Stomach (tissue), 9 donors: ENCODE results near the gene MRPL17. TPM values are rescaled to one million over a fixed set of nuclear protein-coding genes. Genes with fewer than 3 reads are reported as not detected.
"Not testable (repeated sequence)": the region's sequence is repeated elsewhere in the genome, so short reads cannot be mapped to it uniquely, and the experiment has no call there.

Source experiments
- DNase-seq, 2 donors: peaks; one replicate each; pipeline versions ENCODE4 v3.0.0 to v3.0.0-alpha.2; 2013 to 2019
- H3K27ac ChIP-seq, 5 donors: fragments of 200-600 bp in 4 of 5; sonication (generic) in 4 of 5; one replicate each; pipeline ENCODE4 v1.5.1; 2013 to 2019; ENCODE audit warnings: mild to moderate bottlenecking in 1 of 5, moderate library complexity in 1 of 5
- H3K27me3 ChIP-seq, 3 donors: fragments of 200-600 bp; sonication (generic); one replicate each; pipeline ENCODE4 v1.5.1; 2017 to 2019; ENCODE audit warnings: mixed run types in 1 of 3
- H3K36me3 ChIP-seq, 4 donors: fragments of 200-600 bp; sonication (generic); 1 replicate in 3 of 4; 2 replicates in 1 of 4; pipeline ENCODE4 v1.5.1; 2016 to 2019
- H3K4me1 ChIP-seq, 4 donors: fragments of 200-600 bp; sonication (generic); one replicate each; pipeline ENCODE4 v1.5.1; 2016 to 2019
- H3K4me3 ChIP-seq, 4 donors: fragments of 200-600 bp; sonication (generic) in 3 of 4; one replicate each; pipeline ENCODE4 v1.5.1; 2016 to 2019; ENCODE audit warnings: mild to moderate bottlenecking in 1 of 4
- H3K9me3 ChIP-seq, 4 donors: fragments of 200-600 bp; sonication (generic); one replicate each; pipeline ENCODE4 v1.5.1; 2016 to 2019
- EP300 ChIP-seq: sonication (generic); formaldehyde crosslinking; IDR thresholded peaks from one replicate; pipeline ENCODE4 v1.6.1; 2017; ENCODE audit warnings: antibody characterized with exemption
- POLR2A ChIP-seq, 4 donors: fragments of 450-650 bp; IDR thresholded peaks; one replicate each; pipeline ENCODE4 v1.6.1; 2016; ENCODE audit warnings: antibody characterized with exemption in 4 of 4, control low read depth in 2 of 4, mild to moderate bottlenecking in 1 of 4, moderate library complexity in 1 of 4
- POLR2AphosphoS5 ChIP-seq, 3 donors: sonication (generic); formaldehyde crosslinking; IDR thresholded peaks; one replicate each; pipeline ENCODE4 v1.6.1; 2016; ENCODE audit warnings: antibody characterized with exemption in 3 of 3
- WGBS, 5 donors: extraction: QIAGEN DNeasy Blood & Tissue Kit in 3 of 5; methylation state at CpG; one replicate each; pipeline versions ENCODE4 v1.1.5 to v1.1.7; 2013 to 2018; 5-methylcytosine and 5-hydroxymethylcytosine counted together
- intact Hi-C: fragments of 100-400 bp; cut with DNase I; formaldehyde crosslinking; loops from one replicate; pipeline ENCODE4 v1.15.1; 2023; ENCODE audit warnings: low total_unique reads
- polyA plus RNA-seq, 3 donors: library from polyadenylated mRNA; stranded (reverse); fragments of 200-250 nt; gene quantifications; one replicate each; pipeline ENCODE4 v1.2.3, GENCODE V29; 2013
- total RNA-seq, 5 donors: library from RNA; depleted of rRNA; stranded (reverse); fragments of >200 nt; gene quantifications; one replicate each; pipeline versions ENCODE4 v1.1.0 to v1.2.3, GENCODE V29; 2014 to 2016
- TF ChIP-seq, protein P1 (sequence below), 7 experiments: fragments of 450-650 bp in 4 of 7; fragments of 200-600 bp in 3 of 7; sonication (generic) in 3 of 7; IDR thresholded peaks; one replicate each; pipeline ENCODE4 v1.5.1; 2016 to 2019; ENCODE audit warnings: antibody characterized with exemption in 7 of 7, control low read depth in 2 of 7, mild to moderate bottlenecking in 1 of 7
- donor health status: healthy with polysubstance abuse.
- donor health status: Bipolar disorder and iron deficiency.
- donor health status: healthy.

MRPL17 gene
- total and polyA plus RNA-seq, 8 donors, result 9.0 to 148 (median 32.1) TPM

GRCh38 chr11:6693342-6694228 is 10.4 kb upstream of the MRPL17 start:
- H3K4me1 ChIP-seq, result peaks cover 0 to 16% (median 0%) of the 10 kb centered on the region in 4 donors
- DNase-seq, result no peak
- no peaks in the 10 kb centered on the region for H3K9me3 ChIP-seq
- intact Hi-C loops, result no loop called here
- TF ChIP-seq, protein P1, sequence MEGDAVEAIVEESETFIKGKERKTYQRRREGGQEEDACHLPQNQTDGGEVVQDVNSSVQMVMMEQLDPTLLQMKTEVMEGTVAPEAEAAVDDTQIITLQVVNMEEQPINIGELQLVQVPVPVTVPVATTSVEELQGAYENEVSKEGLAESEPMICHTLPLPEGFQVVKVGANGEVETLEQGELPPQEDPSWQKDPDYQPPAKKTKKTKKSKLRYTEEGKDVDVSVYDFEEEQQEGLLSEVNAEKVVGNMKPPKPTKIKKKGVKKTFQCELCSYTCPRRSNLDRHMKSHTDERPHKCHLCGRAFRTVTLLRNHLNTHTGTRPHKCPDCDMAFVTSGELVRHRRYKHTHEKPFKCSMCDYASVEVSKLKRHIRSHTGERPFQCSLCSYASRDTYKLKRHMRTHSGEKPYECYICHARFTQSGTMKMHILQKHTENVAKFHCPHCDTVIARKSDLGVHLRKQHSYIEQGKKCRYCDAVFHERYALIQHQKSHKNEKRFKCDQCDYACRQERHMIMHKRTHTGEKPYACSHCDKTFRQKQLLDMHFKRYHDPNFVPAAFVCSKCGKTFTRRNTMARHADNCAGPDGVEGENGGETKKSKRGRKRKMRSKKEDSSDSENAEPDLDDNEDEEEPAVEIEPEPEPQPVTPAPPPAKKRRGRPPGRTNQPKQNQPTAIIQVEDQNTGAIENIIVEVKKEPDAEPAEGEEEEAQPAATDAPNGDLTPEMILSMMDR (IDR thresholded peaks at IDR 0.05), result no peak
- TF ChIP-seq EP300, result no peak
- TF ChIP-seq POLR2A (IDR thresholded peaks at IDR 0.05), result no peak
- no peak for TF ChIP-seq POLR2AphosphoS5 (IDR thresholded peaks at IDR 0.05)
- no peak overlapping the region for H3K4me3 ChIP-seq
- 75 to 95% (median 87%) methylated on average over 1 of the region's 1 CpG for WGBS, 5 donors
- H3K27me3 ChIP-seq, result no peaks in the 10 kb centered on the region
- H3K36me3 ChIP-seq, result no peaks in the 10 kb centered on the region
- H3K27ac ChIP-seq, result peak overlapping the region in 1 of 5 donors; percentile 11

GRCh38 chr11:6692128-6692527 is 9.0 kb upstream of the MRPL17 start:
- no peaks in the 10 kb centered on the region for H3K36me3 ChIP-seq
- H3K4me1 ChIP-seq, result peaks cover 0 to 16% (median 0%) of the 10 kb centered on the region in 4 donors
- H3K27me3 ChIP-seq, result no peaks in the 10 kb centered on the region
- TF ChIP-seq, protein P1 (IDR thresholded peaks at IDR 0.05), result no peak
- TF ChIP-seq POLR2AphosphoS5 (IDR thresholded peaks at IDR 0.05) (no peak), POLR2A (IDR thresholded peaks at IDR 0.05) (no peak), EP300 (no peak)
- H3K9me3 ChIP-seq, result no peaks in the 10 kb centered on the region
- no peak for DNase-seq
- intact Hi-C loops, result no loop called here
- H3K27ac ChIP-seq, result no peak overlapping the region
- H3K4me3 ChIP-seq, result no peak overlapping the region

DNA sequence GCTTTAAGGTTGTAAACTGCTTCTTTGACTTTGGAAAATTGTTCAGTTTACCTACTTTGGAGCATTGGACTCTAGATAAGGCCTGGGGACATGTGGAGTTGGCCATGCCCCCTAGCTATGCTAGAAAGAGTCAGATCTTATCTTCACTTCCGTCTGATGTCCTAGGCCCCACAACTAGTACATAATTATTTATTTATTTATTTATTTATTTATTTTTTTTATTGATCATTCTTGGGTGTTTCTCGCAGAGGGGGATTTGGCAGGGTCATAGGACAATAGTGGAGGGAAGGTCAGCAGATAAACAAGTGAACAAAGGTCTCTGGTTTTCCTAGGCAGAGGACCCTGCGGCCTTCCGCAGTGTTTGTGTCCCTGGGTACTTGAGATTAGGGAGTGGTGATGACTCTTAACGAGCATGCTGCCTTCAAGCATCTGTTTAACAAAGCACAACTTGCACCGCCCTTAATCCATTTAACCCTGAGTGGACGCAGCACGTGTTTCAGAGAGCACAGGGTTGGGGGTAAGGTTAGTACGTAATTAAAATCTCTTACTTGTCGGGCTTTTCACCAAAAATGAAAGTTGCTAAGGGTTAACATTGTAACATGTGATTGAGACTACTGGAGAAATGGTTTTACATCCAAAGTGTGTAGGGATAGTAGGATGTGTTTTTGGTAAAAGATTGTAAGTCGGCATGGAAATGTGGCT is 7.4 kb upstream of the MRPL17 start:
- H3K9me3 ChIP-seq, intact Hi-C loops, H3K4me3 ChIP-seq, DNase-seq, H3K36me3 ChIP-seq, H3K27ac ChIP-seq, H3K27me3 ChIP-seq: not testable (repeated sequence)
- H3K4me1 ChIP-seq, result peaks cover 0 to 12% (median 0%) of the 10 kb centered on the region in 4 donors
- WGBS, 5 donors, result 68 to 84% (median 74%) methylated on average over 8 to 11 of the region's 11 CpGs

DNA sequence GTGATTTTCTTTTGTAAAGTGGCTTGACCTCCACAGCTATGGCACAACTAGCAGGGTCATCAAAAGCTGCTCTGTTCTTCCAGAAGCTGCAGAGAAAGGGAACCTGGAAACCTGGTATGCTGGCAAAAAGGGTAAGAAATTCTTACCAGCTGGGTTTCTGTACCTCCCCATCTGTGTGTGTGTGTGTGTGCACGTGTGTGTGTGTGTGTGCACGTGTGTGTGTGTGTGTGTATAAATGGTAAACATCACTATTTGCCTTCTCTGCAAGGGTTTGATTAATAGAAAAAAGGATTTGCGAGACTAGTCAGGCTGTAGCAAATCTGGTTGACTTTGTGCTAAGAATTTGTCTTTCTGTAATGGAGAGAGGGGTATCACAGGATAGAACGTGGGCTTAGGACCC is 4.7 kb upstream of the MRPL17 start:
- no peak for TF ChIP-seq POLR2AphosphoS5 (IDR thresholded peaks at IDR 0.05)
- TF ChIP-seq EP300, result no peak
- TF ChIP-seq POLR2A (IDR thresholded peaks at IDR 0.05), result no peak
- TF ChIP-seq, protein P1 (IDR thresholded peaks at IDR 0.05), result no peak
- intact Hi-C loops, result loop anchor here (10.0 kb wide), 1 partner anchor 83 kb away; the partner anchor contains the start of genes ILK and RRP8

More for the DNA sequence above, 4.7 kb upstream of the MRPL17 start:
- H3K27me3 ChIP-seq, result no peaks in the 10 kb centered on the region
- no peaks in the 10 kb centered on the region for H3K36me3 ChIP-seq
- H3K4me1 ChIP-seq, result peaks cover 0 to 7% (median 3%) of the 10 kb centered on the region in 4 donors
- no peak for DNase-seq
- no peaks in the 10 kb centered on the region for H3K9me3 ChIP-seq
- H3K4me3 ChIP-seq, result no peak overlapping the region
- WGBS, 5 donors, result 25 to 41% (median 39%) methylated on average over 4 of the region's 4 CpGs
- no peak overlapping the region for H3K27ac ChIP-seq
